HepG2 (cell line): Measurements from ENCODE around the gene TMOD2. TPM values are rescaled to one million over a fixed set of nuclear protein-coding genes. Genes with fewer than 3 reads are reported as not detected.

Source experiments
- CEBPG ChIP-seq: IDR thresholded peaks from 2 replicates; pipeline ENCODE4 v1.6.1; 2016
- CSRNP2 ChIP-seq: sonication (generic); formaldehyde crosslinking; conservative IDR thresholded peaks from 2 replicates; pipeline ENCODE4 v1.8.0; 2022; ENCODE audit warnings: low read depth, missing genetic modification reagents
- EEA1 ChIP-seq: sonication (generic); formaldehyde crosslinking; IDR thresholded peaks from 2 replicates; pipeline ENCODE4 v1.5.1; 2020; ENCODE audit warnings: mild to moderate bottlenecking, missing genetic modification reagents, borderline replicate concordance
- EZH2 ChIP-seq: conservative IDR thresholded peaks from 2 replicates; pipeline ENCODE4 v1.6.1; 2012; ENCODE audit warnings: mild to moderate bottlenecking, low read depth, low read length, moderate library complexity
- FOXM1 ChIP-seq: sonication (generic); formaldehyde crosslinking; IDR thresholded peaks from 2 replicates; pipeline ENCODE4 v1.5.0; 2020; ENCODE audit warnings: missing genetic modification reagents
- GZF1 ChIP-seq: sonication (generic); formaldehyde crosslinking; IDR thresholded peaks from 2 replicates; pipeline ENCODE4 v1.5.1; 2020; ENCODE audit warnings: mild to moderate bottlenecking, missing genetic modification reagents
- PITX1 ChIP-seq: sonication (generic); formaldehyde crosslinking; IDR thresholded peaks from 2 replicates; pipeline ENCODE4 v1.5.1; 2020; ENCODE audit warnings: mild to moderate bottlenecking, missing genetic modification reagents
- PPARG ChIP-seq: conservative IDR thresholded peaks from 2 replicates; pipeline ENCODE4 v1.6.1; 2016; ENCODE audit warnings: missing biosample characterization, missing genetic modification reagents
- PRPF4 ChIP-seq: fragments of 200-400 bp; formaldehyde crosslinking; IDR thresholded peaks from 2 replicates; pipeline ENCODE4 v1.6.1; 2016; ENCODE audit warnings: low read length, low read depth; ENCODE audit not compliant: poor library complexity, severe bottlenecking
- SNAPC4 ChIP-seq: sonication (generic); formaldehyde crosslinking; IDR thresholded peaks from 2 replicates; pipeline ENCODE4 v1.4.0; 2020; ENCODE audit warnings: mild to moderate bottlenecking, missing genetic modification reagents
- SNRNP70 ChIP-seq: fragments of 200-400 bp; formaldehyde crosslinking; IDR thresholded peaks from 2 replicates; pipeline ENCODE4 v1.6.1; 2017; ENCODE audit warnings: mild to moderate bottlenecking, low read depth, low read length, moderate library complexity
- TFAP4 ChIP-seq: sonication (generic); IDR thresholded peaks from 2 replicates; pipeline ENCODE4 v1.6.1; 2016; ENCODE audit warnings: low read depth, borderline replicate concordance
- ZFP36 ChIP-seq: fragments of 150-350 bp; IDR thresholded peaks from 2 replicates; pipeline ENCODE4 v1.6.1; 2018; ENCODE audit warnings: borderline replicate concordance, low read length, low read depth; ENCODE audit not compliant: partially characterized antibody
- ZNF12 ChIP-seq: sonication (generic); formaldehyde crosslinking; IDR thresholded peaks from 2 replicates; pipeline ENCODE4 v1.5.0; 2020; ENCODE audit warnings: missing genetic modification reagents
- ZNF136 ChIP-seq: sonication (generic); formaldehyde crosslinking; IDR thresholded peaks from 2 replicates; pipeline ENCODE4 v1.8.1; 2022; ENCODE audit warnings: low read depth, mild to moderate bottlenecking, moderate library complexity, missing genetic modification reagents
- ZNF563 ChIP-seq: sonication (generic); formaldehyde crosslinking; IDR thresholded peaks from 2 replicates; pipeline ENCODE4 v1.8.0; 2022; ENCODE audit warnings: mild to moderate bottlenecking, moderate library complexity, missing genetic modification reagents
- ZNF629 ChIP-seq: sonication (generic); formaldehyde crosslinking; conservative IDR thresholded peaks from 2 replicates; pipeline ENCODE4 v1.5.0; 2020; ENCODE audit warnings: missing genetic modification reagents
- polyA plus RNA-seq, 8 experiments: library from polyadenylated mRNA; depleted of rRNA in 3 of 8; stranded (reverse) in 7 of 8; unstranded in 1 of 8; fragments of >200 nt; fragmentation: Illumina TruSeq in 4 of 8; extraction: Trizol in 4 of 8; gene quantifications; 2 replicates each; pipeline versions ENCODE4 v1.2.1 to v1.2.3, GENCODE V29; 2011 to 2016; ENCODE audit warnings: low read depth in 4 of 8, missing spikeins in 1 of 8, mixed read lengths in 1 of 8; ENCODE audit not compliant: insufficient read depth in 1 of 8
- total RNA-seq, 5 experiments: library from RNA; depleted of rRNA; stranded (reverse); fragments of >200 nt; fragmentation: Illumina TruSeq; extraction: Trizol; gene quantifications; 2 replicates each; pipeline ENCODE4 v1.2.3, GENCODE V29; 2016; ENCODE audit warnings: low read depth in 1 of 5
- TF ChIP-seq, protein P1 (sequence below): IDR thresholded peaks from 2 replicates; pipeline ENCODE4 v1.6.1; 2016; ENCODE audit warnings: control low read depth

Gene TMOD2
- total and polyA plus RNA-seq, 2 of the 13 experiments (the other 11 are each of a cell fraction or from before 2014, with no cell fraction given) = 0.01 to 0.02 TPM

- no peak for TF ChIP-seq EZH2
- TF ChIP-seq, protein P1, sequence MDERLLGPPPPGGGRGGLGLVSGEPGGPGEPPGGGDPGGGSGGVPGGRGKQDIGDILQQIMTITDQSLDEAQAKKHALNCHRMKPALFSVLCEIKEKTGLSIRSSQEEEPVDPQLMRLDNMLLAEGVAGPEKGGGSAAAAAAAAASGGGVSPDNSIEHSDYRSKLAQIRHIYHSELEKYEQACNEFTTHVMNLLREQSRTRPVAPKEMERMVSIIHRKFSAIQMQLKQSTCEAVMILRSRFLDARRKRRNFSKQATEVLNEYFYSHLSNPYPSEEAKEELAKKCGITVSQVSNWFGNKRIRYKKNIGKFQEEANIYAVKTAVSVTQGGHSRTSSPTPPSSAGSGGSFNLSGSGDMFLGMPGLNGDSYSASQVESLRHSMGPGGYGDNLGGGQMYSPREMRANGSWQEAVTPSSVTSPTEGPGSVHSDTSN (CRISPR knock-in tag) = no peak
- TF ChIP-seq FOXM1 (CRISPR knock-in tag) = no peak
- TF ChIP-seq PITX1 (CRISPR knock-in tag) = no peak
- no peak for TF ChIP-seq ZFP36
- TF ChIP-seq SNRNP70 = no peak
- TF ChIP-seq PPARG (CRISPR knock-in tag) = no peak; the same call in 1 of the 2 replicates
- 0 out of 2 replicates have a peak, but pooled peaks have one; percentile 16 for TF ChIP-seq GZF1 (CRISPR knock-in tag)
- no peak for TF ChIP-seq TFAP4
- peak; percentile 56; the same call in 1 of the 2 replicates for TF ChIP-seq SNAPC4
- TF ChIP-seq CEBPG (CRISPR knock-in tag) = no peak
- no peak; the same call in none of the 2 replicates for TF ChIP-seq ZNF629 (CRISPR knock-in tag)
- no peak for TF ChIP-seq PRPF4
- TF ChIP-seq ZNF563 (CRISPR knock-in tag) = no peak; the same call in 1 of the 2 replicates
- no peak; the same call in 1 of the 2 replicates for TF ChIP-seq EEA1 (CRISPR knock-in tag)
- no peak for TF ChIP-seq CSRNP2 (CRISPR knock-in tag)
- no peak; the same call in 1 of the 2 replicates for TF ChIP-seq ZNF12 (CRISPR knock-in tag)
- TF ChIP-seq ZNF136 (CRISPR knock-in tag) = 0 out of 2 replicates have a peak, but pooled peaks have one; percentile 34
Measured at GRCh38 chr15:51829376-51830275, 78.2 kb downstream of the TMOD2 start, which contains the start of gene TMOD3 (continued).
